ENCODE data around the gene EYA3.

Gene EYA3

GRCh38 chr1:28058168-28058567 is 30.2 kb downstream of the EYA3 start:
- no peak for TF ChIP-seq ZNF274 (IDR thresholded peaks at IDR 0.05; ENCODE audit: low read depth, low read length)
- TF ChIP-seq YY1 (IDR thresholded peaks at IDR 0.05; ENCODE audit: insufficient read depth, insufficient read length) = no peak
- TF ChIP-seq SUZ12 (IDR thresholded peaks at IDR 0.05; ENCODE audit: extremely low read depth, insufficient read depth, insufficient read length) = no peak
- no peak for DNase-seq (ENCODE audit: low read depth, low spot score)
- peaks cover 2% of the 10 kb centered on the region for H3K4me1 ChIP-seq (ENCODE audit: insufficient read depth, insufficient read length)
- no peak overlapping the region for H3K4me3 ChIP-seq (ENCODE audit: insufficient read length, low read depth)
- no peaks in the 10 kb centered on the region for H3K27me3 ChIP-seq (ENCODE audit: insufficient read depth, insufficient read length)
- H3K9ac ChIP-seq (ENCODE audit: insufficient read length, low read depth) = no peak overlapping the region
- H3K36me3 ChIP-seq (ENCODE audit: insufficient read depth, insufficient read length, low read length) = peaks cover 15% of the 10 kb centered on the region
- no peaks in the 10 kb centered on the region for H3K9me3 ChIP-seq (ENCODE audit: insufficient read depth, low read length)

- no peaks in the 10 kb centered on the region for H3K9me3 ChIP-seq (ENCODE audit: insufficient read depth, low read length)
- DNase-seq (ENCODE audit: low read depth, low spot score) = no peak
- no peak for TF ChIP-seq YY1 (IDR thresholded peaks at IDR 0.05; ENCODE audit: insufficient read depth, insufficient read length)
- TF ChIP-seq ZNF274 (IDR thresholded peaks at IDR 0.05; ENCODE audit: low read depth, low read length) = no peak
- no peak for TF ChIP-seq SUZ12 (IDR thresholded peaks at IDR 0.05; ENCODE audit: extremely low read depth, insufficient read depth, insufficient read length)
- H3K9ac ChIP-seq (ENCODE audit: insufficient read length, low read depth) = no peak overlapping the region
- no peak overlapping the region for H3K4me3 ChIP-seq (ENCODE audit: insufficient read length, low read depth)
- peaks cover 2% of the 10 kb centered on the region for H3K4me1 ChIP-seq (ENCODE audit: insufficient read depth, insufficient read length)
- no peaks in the 10 kb centered on the region for H3K27me3 ChIP-seq (ENCODE audit: insufficient read depth, insufficient read length)
- H3K36me3 ChIP-seq (ENCODE audit: insufficient read depth, insufficient read length, low read length) = peaks cover 15% of the 10 kb centered on the region
Observed at GRCh38 chr1:28056129-28056925, 32.1 kb downstream of the EYA3 start.

- Histone ChIP-seq H3K4me1 (ENCODE audit: insufficient read depth, insufficient read length) (no peaks in the 10 kb centered on the region), H3K9me3 (ENCODE audit: insufficient read depth, low read length) (no peaks in the 10 kb centered on the region), H3K4me3 (ENCODE audit: insufficient read length, low read depth) (no peak overlapping the region), H3K9ac (ENCODE audit: insufficient read length, low read depth) (no peak overlapping the region), H3K27me3 (ENCODE audit: insufficient read depth, insufficient read length) (no peaks in the 10 kb centered on the region), H3K36me3 (ENCODE audit: insufficient read depth, insufficient read length, low read length) (peaks cover 25% of the 10 kb centered on the region)
- no peak for TF ChIP-seq SUZ12 (IDR thresholded peaks at IDR 0.05; ENCODE audit: extremely low read depth, insufficient read depth, insufficient read length)
- no peak for TF ChIP-seq ZNF274 (IDR thresholded peaks at IDR 0.05; ENCODE audit: low read depth, low read length)
- TF ChIP-seq YY1 (IDR thresholded peaks at IDR 0.05; ENCODE audit: insufficient read depth, insufficient read length) = no peak
- DNase-seq (ENCODE audit: low read depth, low spot score) = no peak
Observed at GRCh38 chr1:28050776-28051175, 37.6 kb downstream of the EYA3 start.

GRCh38 chr1:28046716-28047115 is 41.7 kb downstream of the EYA3 start:
- H3K4me3 ChIP-seq (ENCODE audit: insufficient read length, low read depth) = no peak overlapping the region
- no peak overlapping the region for H3K9ac ChIP-seq (ENCODE audit: insufficient read length, low read depth)
- peaks cover 40% of the 10 kb centered on the region for H3K36me3 ChIP-seq (ENCODE audit: insufficient read depth, insufficient read length, low read length)
- H3K9me3 ChIP-seq (ENCODE audit: insufficient read depth, low read length) = no peaks in the 10 kb centered on the region
- H3K4me1 ChIP-seq (ENCODE audit: insufficient read depth, insufficient read length) = no peaks in the 10 kb centered on the region
- no peak for TF ChIP-seq SUZ12 (IDR thresholded peaks at IDR 0.05; ENCODE audit: extremely low read depth, insufficient read depth, insufficient read length)
- no peak for TF ChIP-seq YY1 (IDR thresholded peaks at IDR 0.05; ENCODE audit: insufficient read depth, insufficient read length)
- no peaks in the 10 kb centered on the region for H3K27me3 ChIP-seq (ENCODE audit: insufficient read depth, insufficient read length)
- no peak for DNase-seq (ENCODE audit: low read depth, low spot score)

GRCh38 chr1:28045777-28046176 is 42.6 kb downstream of the EYA3 start:
- no peak for TF ChIP-seq YY1 (IDR thresholded peaks at IDR 0.05; ENCODE audit: insufficient read depth, insufficient read length)
- TF ChIP-seq SUZ12 (IDR thresholded peaks at IDR 0.05; ENCODE audit: extremely low read depth, insufficient read depth, insufficient read length) = no peak
- TF ChIP-seq ZNF274 (IDR thresholded peaks at IDR 0.05; ENCODE audit: low read depth, low read length) = no peak
- no peak for DNase-seq (ENCODE audit: low read depth, low spot score)
- no peak overlapping the region for H3K4me3 ChIP-seq (ENCODE audit: insufficient read length, low read depth)
- no peaks in the 10 kb centered on the region for H3K27me3 ChIP-seq (ENCODE audit: insufficient read depth, insufficient read length)
- no peak overlapping the region for H3K9ac ChIP-seq (ENCODE audit: insufficient read length, low read depth)
- H3K9me3 ChIP-seq (ENCODE audit: insufficient read depth, low read length) = no peaks in the 10 kb centered on the region
- no peaks in the 10 kb centered on the region for H3K4me1 ChIP-seq (ENCODE audit: insufficient read depth, insufficient read length)
- H3K36me3 ChIP-seq (ENCODE audit: insufficient read depth, insufficient read length, low read length) = peaks cover 42% of the 10 kb centered on the region

DNA sequence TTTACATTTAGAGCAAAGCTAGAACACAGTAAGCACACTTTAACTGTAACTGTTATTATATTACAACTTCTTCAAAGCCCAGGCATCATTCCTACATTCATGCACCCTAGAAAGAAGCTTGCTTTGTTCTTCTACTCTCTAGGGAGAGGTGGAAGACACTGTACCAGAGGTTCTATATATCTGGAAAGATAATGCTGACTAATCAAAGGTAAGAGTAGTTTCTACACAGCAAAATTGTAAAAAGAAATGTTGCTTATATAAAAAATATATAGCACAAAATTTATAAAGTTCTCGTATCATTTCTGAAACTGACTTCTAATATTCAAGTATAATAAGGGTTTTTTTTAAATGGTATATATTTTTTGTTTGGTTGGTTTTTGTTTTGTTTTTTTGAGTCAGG is 44.0 kb downstream of the EYA3 start:
- H3K4me1 ChIP-seq (ENCODE audit: insufficient read depth, insufficient read length) = no peaks in the 10 kb centered on the region
- TF ChIP-seq ZNF274 (IDR thresholded peaks at IDR 0.05; ENCODE audit: low read depth, low read length) (no peak), YY1 (IDR thresholded peaks at IDR 0.05; ENCODE audit: insufficient read depth, insufficient read length) (no peak), SUZ12 (IDR thresholded peaks at IDR 0.05; ENCODE audit: extremely low read depth, insufficient read depth, insufficient read length) (no peak)
- H3K4me3 ChIP-seq (ENCODE audit: insufficient read length, low read depth) = no peak overlapping the region
- no peak for DNase-seq (ENCODE audit: low read depth, low spot score)
- peaks cover 52% of the 10 kb centered on the region for H3K36me3 ChIP-seq (ENCODE audit: insufficient read depth, insufficient read length, low read length)
- no peaks in the 10 kb centered on the region for H3K9me3 ChIP-seq (ENCODE audit: insufficient read depth, low read length)
- no peaks in the 10 kb centered on the region for H3K27me3 ChIP-seq (ENCODE audit: insufficient read depth, insufficient read length)
- no peak overlapping the region for H3K9ac ChIP-seq (ENCODE audit: insufficient read length, low read depth)

- H3K4me1 ChIP-seq (ENCODE audit: insufficient read depth, insufficient read length) = no peaks in the 10 kb centered on the region
- no peaks in the 10 kb centered on the region for H3K9me3 ChIP-seq (ENCODE audit: insufficient read depth, low read length)
- no peak for TF ChIP-seq ZNF274 (IDR thresholded peaks at IDR 0.05; ENCODE audit: low read depth, low read length)
- no peak for TF ChIP-seq SUZ12 (IDR thresholded peaks at IDR 0.05; ENCODE audit: extremely low read depth, insufficient read depth, insufficient read length)
- TF ChIP-seq YY1 (IDR thresholded peaks at IDR 0.05; ENCODE audit: insufficient read depth, insufficient read length) = no peak
- no peaks in the 10 kb centered on the region for H3K27me3 ChIP-seq (ENCODE audit: insufficient read depth, insufficient read length)
- no peak overlapping the region for H3K4me3 ChIP-seq (ENCODE audit: insufficient read length, low read depth)
- DNase-seq (ENCODE audit: low read depth, low spot score) = no peak
- peaks cover 54% of the 10 kb centered on the region for H3K36me3 ChIP-seq (ENCODE audit: insufficient read depth, insufficient read length, low read length)
- H3K9ac ChIP-seq (ENCODE audit: insufficient read length, low read depth) = no peak overlapping the region
Observed at GRCh38 chr1:28039341-28039740, 49.1 kb downstream of the EYA3 start.

Measured in NT2/D1 (cell line).